GM23338 (cell line): ENCODE data around the gene CRYL1.

Source experiments
- CREB1 ChIP-seq: fragments of 250-450 bp; sonication (Bioruptor Pico); IDR thresholded peaks from 2 replicates; pipeline ENCODE4 v1.5.0; 2020; ENCODE audit warnings: low read depth, mild to moderate bottlenecking, moderate library complexity
- CTCF ChIP-seq, 2 experiments: fragments of 200-600 bp in 1 of 2; sonication (generic) in 1 of 2; conservative IDR thresholded peaks; 2 replicates each; pipeline versions ENCODE4 v1.5.1 to v1.6.1; 2016 to 2017; ENCODE audit warnings: antibody characterized with exemption in 2 of 2, low read depth in 2 of 2, mild to moderate bottlenecking in 2 of 2, moderate library complexity in 1 of 2
- EZH2 ChIP-seq: fragments of 200-600 bp; sonication (generic); IDR thresholded peaks from one replicate; pipeline ENCODE4 v1.8.0; 2017; ENCODE audit warnings: antibody characterized with exemption, mild to moderate bottlenecking, low read depth; ENCODE audit not compliant: unreplicated experiment
- JUNB ChIP-seq: IDR thresholded peaks from one replicate; pipeline ENCODE4 v1.6.1; 2016; ENCODE audit warnings: antibody characterized with exemption; ENCODE audit not compliant: unreplicated experiment
- NANOG ChIP-seq: IDR thresholded peaks from 2 replicates; pipeline ENCODE4 v1.6.1; 2016; ENCODE audit warnings: antibody characterized with exemption, borderline replicate concordance
- POLR2AphosphoS5 ChIP-seq: IDR thresholded peaks from 2 replicates; pipeline ENCODE4 v1.6.1; 2016; ENCODE audit warnings: antibody characterized with exemption, low read depth
- STAT1 ChIP-seq: IDR thresholded peaks from one replicate; pipeline ENCODE4 v1.6.1; 2016; ENCODE audit warnings: antibody characterized with exemption; ENCODE audit not compliant: unreplicated experiment

GRCh38 chr13:20424949-20425348 lies 100.7 kb downstream of the CRYL1 start:
- TF ChIP-seq CTCF (conservative IDR thresholded peaks at IDR 0.05; ENCODE audit: low read depth in 2 of 2), result no peak
- no peak for TF ChIP-seq CREB1
- no peak for TF ChIP-seq EZH2
- TF ChIP-seq STAT1, result no peak
- no peak for TF ChIP-seq JUNB
- TF ChIP-seq POLR2AphosphoS5, result no peak
- no peak for TF ChIP-seq NANOG
